Common myeloid progenitor, CD34-positive (primary cell): Measurements from ENCODE around the gene ADA.
"Not testable (repeated sequence)": the region's sequence is repeated elsewhere in the genome, so short reads cannot be mapped to it uniquely, and the experiment has no call there.

Experiments used
- CTCF ChIA-PET: fragments of 350-600 bp; sonication (Branson Sonifier 250); formaldehyde crosslinking; loops from one replicate; lab custom pipeline; 2021; ENCODE audit warnings: antibody characterized with exemption; lab: Charles Lee
- POLR2A ChIA-PET: fragments of 350-600 bp; sonication (Branson Sonifier 250); formaldehyde crosslinking; loops from one replicate; lab custom pipeline; 2021; ENCODE audit warnings: antibody characterized with exemption; lab: Charles Lee
- DNase-seq, 3 donors: peaks; one replicate each; pipeline versions ENCODE4 v3.0.0 to v3.0.0-alpha.2; 2013
- H3K27ac ChIP-seq, 2 experiments: 1 replicate in 1 of 2; 2 replicates in 1 of 2; pipeline ENCODE4 v1.7.0; 2013; ENCODE audit warnings: inconsistent platforms in 2 of 2, low read length in 2 of 2, mild to moderate bottlenecking in 2 of 2, low read depth in 1 of 2, moderate library complexity in 1 of 2; ENCODE audit not compliant: severe bottlenecking in 2 of 2, insufficient read depth in 1 of 2, poor library complexity in 1 of 2
- H3K27me3 ChIP-seq, 5 experiments: replicated peaks in 2 of 5; 1 replicate in 3 of 5; 2 replicates in 2 of 5; pipeline versions ENCODE4 v1.6.1 to v1.7.0; 2013; ENCODE audit warnings: low read length in 4 of 5, mild to moderate bottlenecking in 2 of 5, moderate library complexity in 2 of 5, inconsistent platforms in 1 of 5; ENCODE audit not compliant: insufficient read depth in 5 of 5, control insufficient read depth in 4 of 5
- H3K36me3 ChIP-seq, 4 experiments: 1 replicate in 2 of 4; 2 replicates in 2 of 4; pipeline versions ENCODE4 v1.6.1 to v1.7.0; 2013; ENCODE audit warnings: low read length in 3 of 4, control low read depth in 1 of 4, mild to moderate bottlenecking in 1 of 4; ENCODE audit not compliant: control insufficient read depth in 4 of 4, insufficient read depth in 4 of 4
- H3K4me1 ChIP-seq, 4 experiments: 1 replicate in 3 of 4; 2 replicates in 1 of 4; pipeline versions ENCODE4 v1.6.1 to v1.7.1; 2013; ENCODE audit warnings: low read length in 3 of 4, mild to moderate bottlenecking in 3 of 4, control low read depth in 1 of 4, inconsistent platforms in 1 of 4, moderate library complexity in 1 of 4; ENCODE audit not compliant: control insufficient read depth in 4 of 4, insufficient read depth in 4 of 4; ENCODE audit errors: control extremely low read depth in 1 of 4
- H3K4me3 ChIP-seq, 7 experiments: 1 replicate in 4 of 7; 2 replicates in 3 of 7; pipeline versions ENCODE4 v1.5.1 to v1.7.0; 2013; ENCODE audit warnings: mild to moderate bottlenecking in 7 of 7, low read length in 6 of 7, moderate library complexity in 6 of 7, inconsistent platforms in 2 of 7, low read depth in 2 of 7, control low read depth in 1 of 7; ENCODE audit not compliant: insufficient read depth in 4 of 7, control insufficient read depth in 1 of 7; ENCODE audit errors: extremely low read depth in 1 of 7
- H3K9me3 ChIP-seq, 5 experiments: 1 replicate in 4 of 5; 2 replicates in 1 of 5; pipeline versions ENCODE4 v1.6.1 to v1.7.1; 2013; ENCODE audit warnings: low read length in 4 of 5, mild to moderate bottlenecking in 2 of 5, inconsistent platforms in 1 of 5, low read depth in 1 of 5, moderate library complexity in 1 of 5; ENCODE audit not compliant: control insufficient read depth in 4 of 5, insufficient read depth in 2 of 5; ENCODE audit errors: control extremely low read depth in 1 of 5
- WGBS: methylation state at CpG from one replicate; pipeline ENCODE4 v1.1.5; 2013; ENCODE audit not compliant: insufficient coverage; 5-methylcytosine and 5-hydroxymethylcytosine counted together

ADA gene

DNA sequence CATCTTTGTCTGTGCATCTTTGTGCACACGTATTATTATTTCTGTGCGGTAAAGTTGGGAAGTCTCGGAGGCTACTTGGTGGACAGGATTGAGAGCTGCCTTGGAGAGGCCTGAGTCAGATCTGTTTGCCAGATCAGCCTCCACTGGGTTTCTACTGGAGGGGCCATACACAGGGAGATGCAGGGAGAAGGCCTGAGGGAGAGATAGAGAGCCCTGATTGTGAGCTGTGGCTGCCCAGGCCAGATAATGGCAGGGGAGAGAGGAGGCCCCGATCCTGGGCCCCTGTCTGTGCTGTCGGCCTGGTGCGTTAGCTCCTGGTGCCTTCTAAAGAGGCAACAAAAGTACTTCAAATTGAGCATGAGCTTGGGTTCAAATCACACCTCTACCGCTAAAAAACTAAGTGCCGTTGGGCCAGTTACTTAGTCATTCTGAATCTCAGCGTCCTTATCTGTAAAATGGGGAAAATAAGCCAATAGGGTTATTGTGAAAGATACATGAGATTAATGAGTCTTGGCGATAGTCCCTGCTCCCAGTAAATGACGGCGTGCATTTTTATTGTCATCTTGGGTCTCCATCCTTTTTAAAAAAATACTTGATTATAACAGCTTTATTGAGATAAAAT lies 27.6 kb upstream of the ADA start:
- no peaks in the 10 kb centered on the region for H3K27me3 ChIP-seq
- POLR2A ChIA-PET = no interaction called here
- H3K27ac ChIP-seq = peak overlapping the region in 1 of 2 experiments; percentile 34
- no peak overlapping the region for H3K4me3 ChIP-seq
- H3K36me3 ChIP-seq = no peaks in the 10 kb centered on the region
- CTCF ChIA-PET = interaction anchor here (8.5 kb wide), 1 partner anchor 13 kb away, joined by 90 read pairs; no protein-coding TSS in a partner anchor
- DNase-seq = no peak
- 97% methylated on average over 7 of the region's 12 CpGs for WGBS
- H3K4me1 ChIP-seq = peaks cover 0 to 10% (median 5%) of the 10 kb centered on the region in 4 experiments
- no peaks in the 10 kb centered on the region for H3K9me3 ChIP-seq

- Histone ChIP-seq H3K36me3 (no peaks in the 10 kb centered on the region), H3K4me3 (no peak overlapping the region), H3K4me1 (peaks cover 0 to 2% (median 0%) of the 10 kb centered on the region in 4 experiments), H3K27ac (peak overlapping the region in 1 of 2 experiments; percentile 34), H3K27me3 (no peaks in the 10 kb centered on the region), H3K9me3 (no peaks in the 10 kb centered on the region)
- WGBS = 100% methylated on average over 1 of the region's 2 CpGs
- ChIA-PET CTCF (no interaction called here), POLR2A (no interaction called here)
- no peak for DNase-seq
Observed at GRCh38 chr20:44678242-44678641, 26.7 kb upstream of the ADA start.

DNA sequence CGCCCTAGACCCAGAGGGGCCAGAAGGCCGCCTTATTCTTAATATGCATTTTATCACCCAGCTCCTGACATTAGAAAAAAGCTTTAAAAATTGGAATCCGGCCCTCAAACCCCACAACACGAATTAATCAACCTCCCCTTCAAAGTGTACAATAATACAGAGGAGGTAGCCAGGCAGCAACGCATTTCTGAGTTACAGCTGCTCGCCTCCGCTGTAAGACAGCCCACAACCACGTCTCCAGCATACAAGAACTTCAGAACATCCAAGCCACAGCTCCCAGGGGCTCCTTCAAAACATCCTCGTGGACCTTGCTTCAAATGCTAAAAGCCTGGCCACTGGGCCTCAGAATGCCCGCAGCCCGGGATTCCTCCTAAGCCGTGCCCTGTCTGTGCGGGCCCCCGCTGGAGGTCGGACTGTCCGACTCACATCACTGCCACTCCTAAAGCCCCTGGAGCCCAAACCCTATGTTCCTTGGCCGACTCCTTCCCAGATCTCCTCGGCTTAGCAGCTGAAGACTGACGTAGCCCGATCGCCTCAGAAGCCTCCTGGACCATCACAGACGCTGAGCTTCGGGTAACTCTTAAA lies 20.9 kb upstream of the ADA start:
- H3K36me3 ChIP-seq, H3K9me3 ChIP-seq, H3K4me3 ChIP-seq, H3K27ac ChIP-seq, H3K27me3 ChIP-seq, DNase-seq: not testable (repeated sequence)
- ChIA-PET POLR2A (interaction anchor here (0.6 kb wide), 1 partner anchor 1289 kb away, joined by 5 read pairs; no protein-coding TSS in a partner anchor), CTCF (interaction anchor here (1.2 to 2.0 kb wide), 3 partner anchors 10 to 76 kb away, joined by 3 to 12 read pairs (median 4); no protein-coding TSS in a partner anchor)
- 93% methylated on average over 18 of the region's 23 CpGs for WGBS
- peaks cover 0 to 25% (median 12%) of the 10 kb centered on the region in 4 experiments for H3K4me1 ChIP-seq

- H3K9me3 ChIP-seq, H3K27me3 ChIP-seq, H3K36me3 ChIP-seq, H3K27ac ChIP-seq: not testable (repeated sequence)
- WGBS = 36% methylated on average over 6 of the region's 7 CpGs
- ChIA-PET POLR2A (interaction anchor here (0.6 kb wide), 2 partner anchors 61 to 1290 kb away, joined by 5 to 7 read pairs; no protein-coding TSS in a partner anchor), CTCF (interaction anchor here (1.2 to 2.0 kb wide), 2 partner anchors 11 to 13 kb away, joined by 3 to 12 read pairs; no protein-coding TSS in a partner anchor)
- DNase-seq = peak; percentile 54 to 76 (median 75)
- peaks cover 0 to 25% (median 12%) of the 10 kb centered on the region in 4 experiments for H3K4me1 ChIP-seq
- peak overlapping the region in 1 of 7 experiments; percentile 38 for H3K4me3 ChIP-seq
Observed at GRCh38 chr20:44671541-44671940, 20.0 kb upstream of the ADA start.

DNA sequence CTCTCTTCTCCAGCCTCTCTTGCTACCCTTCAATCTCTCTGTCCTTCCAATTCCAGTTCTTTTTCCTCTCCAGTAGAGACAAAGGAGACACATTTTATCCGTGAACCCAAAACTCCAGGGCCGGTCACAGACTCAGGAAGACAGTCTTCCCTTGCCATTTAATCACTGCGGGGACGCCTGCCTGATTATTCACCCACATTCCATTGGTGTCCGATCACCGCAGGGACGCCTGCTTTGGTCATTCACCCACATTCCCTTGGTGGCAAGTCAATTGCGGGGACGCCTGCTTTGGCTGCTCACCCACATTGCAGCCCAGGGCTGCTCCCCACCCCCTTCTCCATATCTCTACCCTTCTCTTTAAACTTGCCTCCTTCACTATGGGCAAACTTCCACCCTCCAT lies 19.4 kb upstream of the ADA start:
- POLR2A ChIA-PET, H3K4me3 ChIP-seq, DNase-seq, H3K9me3 ChIP-seq, H3K27me3 ChIP-seq, CTCF ChIA-PET, H3K27ac ChIP-seq, H3K36me3 ChIP-seq: not testable (repeated sequence)
- 100% methylated on average over 4 of the region's 9 CpGs for WGBS
- H3K4me1 ChIP-seq = peaks cover 0 to 31% (median 13%) of the 10 kb centered on the region in 4 experiments

DNA sequence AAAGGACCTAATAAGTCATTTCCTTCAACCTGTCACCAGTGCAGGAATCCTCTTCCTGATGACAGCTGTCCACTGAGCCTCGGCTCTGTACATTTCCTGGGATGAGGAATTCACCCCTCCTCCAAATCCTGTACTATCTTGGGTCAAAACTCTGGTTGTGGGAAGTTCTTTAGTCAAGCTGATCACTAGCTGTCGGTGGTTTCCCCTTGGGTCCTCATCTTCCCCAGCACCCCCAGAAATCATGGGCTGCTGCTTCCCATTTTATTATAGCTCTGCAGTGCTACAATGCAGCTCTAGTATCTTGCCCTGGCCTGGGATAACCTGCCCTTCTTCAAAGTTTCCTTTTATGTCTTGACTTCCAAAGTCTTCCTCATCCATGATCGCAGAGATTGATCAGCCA lies 14.6 kb upstream of the ADA start:
- Histone ChIP-seq H3K27ac (no peak overlapping the region), H3K4me3 (no peak overlapping the region), H3K4me1 (peaks cover 14 to 65% (median 36%) of the 10 kb centered on the region in 4 experiments), H3K27me3 (no peaks in the 10 kb centered on the region), H3K9me3 (no peaks in the 10 kb centered on the region), H3K36me3 (no peaks in the 10 kb centered on the region)
- ChIA-PET CTCF (interaction anchor here (1.2 to 9.4 kb wide), 3 partner anchors 12 to 17 kb away, joined by 4 to 90 read pairs (median 22); partner anchors contain the start of gene ADA), POLR2A (no interaction called here)
- DNase-seq = no peak
- 89% methylated on average over 1 of the region's 3 CpGs for WGBS

DNA sequence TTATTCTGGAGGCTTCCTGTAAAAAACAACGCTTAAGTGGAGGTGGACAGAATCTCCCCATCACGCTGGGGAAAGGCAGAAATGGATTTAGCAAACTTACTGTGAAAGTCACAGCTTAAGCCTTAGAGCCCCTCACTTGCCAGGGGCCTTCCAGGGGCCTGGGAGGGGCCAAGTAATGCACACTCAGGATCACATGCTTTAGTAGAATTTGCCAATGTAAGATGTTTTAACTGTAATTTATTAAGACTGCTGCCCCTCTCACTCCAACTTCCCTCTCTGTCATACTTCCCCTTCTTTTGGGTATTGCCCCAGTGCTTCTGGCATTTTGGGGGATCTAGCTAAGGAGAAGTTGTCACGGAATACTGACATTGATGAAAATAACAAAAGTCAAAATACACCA lies 12.6 kb upstream of the ADA start:
- DNase-seq = peak; percentile 78 to 94 (median 91)
- Histone ChIP-seq H3K36me3 (no peaks in the 10 kb centered on the region), H3K4me1 (peaks cover 14 to 51% (median 34%) of the 10 kb centered on the region in 4 experiments), H3K9me3 (no peaks in the 10 kb centered on the region), H3K27me3 (no peaks in the 10 kb centered on the region), H3K27ac (peak overlapping the region; percentile 66 to 73), H3K4me3 (peak overlapping the region in 2 of 7 experiments; percentile 21 to 37)
- ChIA-PET POLR2A (interaction anchor here (0.6 to 1.0 kb wide), 2 partner anchors 13 to 1748 kb away, joined by 3 read pairs; partner anchors contain the start of gene ADA), CTCF (interaction anchor here (0.5 to 9.4 kb wide), 12 partner anchors 10 to 88 kb away, joined by 3 to 90 read pairs (median 4); partner anchors contain the start of gene ADA)
- 5% methylated on average over 2 of the region's 3 CpGs for WGBS
